ENCODE data around the gene GALNT3.
A peak's percentile ranks its signal among the peaks of the same experiment; 100 is the strongest.

- no peak for TF ChIP-seq EP300 (IDR thresholded peaks at IDR 0.05; ENCODE audit: borderline replicate concordance)
- no peak for TF ChIP-seq YY1 (IDR thresholded peaks at IDR 0.05; ENCODE audit: low read depth)
- peak; percentile 75 for TF ChIP-seq RAD21 (IDR thresholded peaks at IDR 0.05; ENCODE audit: low read depth)
- TF ChIP-seq MAX (IDR thresholded peaks at IDR 0.05), result no peak
- no peak for TF ChIP-seq REST (IDR thresholded peaks at IDR 0.05; ENCODE audit: low read depth)
- no peak for TF ChIP-seq NFIC (IDR thresholded peaks at IDR 0.05)
- no peak for TF ChIP-seq TCF12 (IDR thresholded peaks at IDR 0.05; ENCODE audit: low read depth)
- TF ChIP-seq CREB1 (IDR thresholded peaks at IDR 0.05; ENCODE audit: low read depth), result no peak
Measured at GRCh38 chr2:165698444-165698884, 95.6 kb downstream of the GALNT3 start.

Data from Ishikawa (cell line).